Breast epithelium (tissue), 4 donors: ENCODE measurements around the gene CCSAP. TPM values are rescaled to one million over a fixed set of nuclear protein-coding genes. Genes with fewer than 3 reads are reported as not detected.
"Not testable (repeated sequence)": the region's sequence is repeated elsewhere in the genome, so short reads cannot be mapped to it uniquely, and the experiment has no call there.

ENCODE experiments used
- DNase-seq, 2 donors: peaks; one replicate each; pipeline ENCODE4 v3.0.0-alpha.2; 2019; ENCODE audit warnings: low spot score in 2 of 2
- H3K27ac ChIP-seq, 2 donors: fragments of 200-600 bp; sonication (generic) in 1 of 2; one replicate each; pipeline ENCODE4 v1.5.1; 2016 to 2019; ENCODE audit warnings: mild to moderate bottlenecking in 1 of 2
- H3K27me3 ChIP-seq, 2 donors: fragments of 200-600 bp; sonication (generic) in 1 of 2; one replicate each; pipeline versions ENCODE4 v1.5.1 to v1.6.0; 2017 to 2019; ENCODE audit warnings: control low read depth in 1 of 2, mild to moderate bottlenecking in 1 of 2
- H3K36me3 ChIP-seq: fragments of 200-600 bp; one replicate; pipeline ENCODE4 v1.5.1; 2019
- H3K4me1 ChIP-seq, 2 donors: fragments of 200-600 bp; sonication (generic); one replicate each; pipeline ENCODE4 v1.5.1; 2016 to 2019; ENCODE audit warnings: control low read depth in 1 of 2
- H3K4me3 ChIP-seq, 3 donors: fragments of 200-600 bp; sonication (generic); 1 replicate in 2 of 3; 2 replicates in 1 of 3; pipeline ENCODE4 v1.5.1; 2016 to 2019; ENCODE audit warnings: mild to moderate bottlenecking in 3 of 3, moderate library complexity in 2 of 3
- H3K9me3 ChIP-seq, 2 donors: fragments of 200-600 bp; sonication (generic) in 1 of 2; one replicate each; pipeline ENCODE4 v1.5.1; 2016 to 2019; ENCODE audit warnings: control low read depth in 1 of 2
- POLR2A ChIP-seq: fragments of 450-650 bp; IDR thresholded peaks from one replicate; pipeline ENCODE4 v1.6.1; 2016; ENCODE audit warnings: antibody characterized with exemption, mild to moderate bottlenecking, moderate library complexity
- POLR2AphosphoS5 ChIP-seq, 3 donors: sonication (generic); formaldehyde crosslinking; IDR thresholded peaks; one replicate each; pipeline ENCODE4 v1.6.1; 2017; ENCODE audit warnings: antibody characterized with exemption in 3 of 3
- intact Hi-C: fragments of 100-400 bp; cut with DNase I; formaldehyde crosslinking; loops from one replicate; pipeline ENCODE4 v1.15.1; 2023; ENCODE audit warnings: low total_unique reads
- total RNA-seq, 3 donors: library from RNA; depleted of rRNA; stranded (reverse); fragments of >200 nt; gene quantifications; one replicate each; pipeline ENCODE4 v1.1.0, GENCODE V29; 2016
- TF ChIP-seq, protein P1 (sequence below), 3 donors: fragments of 450-650 bp; IDR thresholded peaks; one replicate each; pipeline ENCODE4 v1.5.1; 2016 to 2017; ENCODE audit warnings: antibody characterized with exemption in 3 of 3, mild to moderate bottlenecking in 3 of 3, moderate library complexity in 3 of 3

The CCSAP gene
- total RNA-seq, 3 donors from 2014 or later, result 6.9 to 13.5 (median 7.8) TPM

DNA sequence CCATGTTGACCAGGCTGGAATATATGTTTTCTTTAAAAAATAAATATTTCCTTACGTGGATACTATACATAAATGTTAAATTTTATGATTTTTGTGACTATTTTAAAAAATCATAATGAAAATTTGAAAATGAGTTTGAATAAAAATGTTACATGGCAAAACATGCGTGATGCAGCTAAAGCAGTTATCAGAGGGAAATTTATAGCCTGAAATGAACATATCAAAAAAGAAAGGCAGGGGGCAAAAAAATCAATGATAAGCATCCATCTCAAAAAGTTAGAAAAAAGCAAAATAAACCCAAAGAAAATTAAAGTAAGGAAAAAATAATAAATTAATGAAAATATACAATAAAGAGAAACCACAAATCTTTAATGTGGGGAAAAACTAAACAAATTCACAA, 8.6 kb downstream of the CCSAP start:
- Histone ChIP-seq H3K4me1 (no peaks in the 10 kb centered on the region), H3K9me3 (no peaks in the 10 kb centered on the region), H3K27me3 (no peaks in the 10 kb centered on the region), H3K4me3 (no peak overlapping the region), H3K27ac (no peak overlapping the region), H3K36me3 (no peaks in the 10 kb centered on the region)
- TF ChIP-seq, protein P1, sequence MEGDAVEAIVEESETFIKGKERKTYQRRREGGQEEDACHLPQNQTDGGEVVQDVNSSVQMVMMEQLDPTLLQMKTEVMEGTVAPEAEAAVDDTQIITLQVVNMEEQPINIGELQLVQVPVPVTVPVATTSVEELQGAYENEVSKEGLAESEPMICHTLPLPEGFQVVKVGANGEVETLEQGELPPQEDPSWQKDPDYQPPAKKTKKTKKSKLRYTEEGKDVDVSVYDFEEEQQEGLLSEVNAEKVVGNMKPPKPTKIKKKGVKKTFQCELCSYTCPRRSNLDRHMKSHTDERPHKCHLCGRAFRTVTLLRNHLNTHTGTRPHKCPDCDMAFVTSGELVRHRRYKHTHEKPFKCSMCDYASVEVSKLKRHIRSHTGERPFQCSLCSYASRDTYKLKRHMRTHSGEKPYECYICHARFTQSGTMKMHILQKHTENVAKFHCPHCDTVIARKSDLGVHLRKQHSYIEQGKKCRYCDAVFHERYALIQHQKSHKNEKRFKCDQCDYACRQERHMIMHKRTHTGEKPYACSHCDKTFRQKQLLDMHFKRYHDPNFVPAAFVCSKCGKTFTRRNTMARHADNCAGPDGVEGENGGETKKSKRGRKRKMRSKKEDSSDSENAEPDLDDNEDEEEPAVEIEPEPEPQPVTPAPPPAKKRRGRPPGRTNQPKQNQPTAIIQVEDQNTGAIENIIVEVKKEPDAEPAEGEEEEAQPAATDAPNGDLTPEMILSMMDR (IDR thresholded peaks at IDR 0.05), result no peak
- TF ChIP-seq POLR2AphosphoS5 (IDR thresholded peaks at IDR 0.05) (no peak), POLR2A (no peak)
- DNase-seq, result no peak
- intact Hi-C loops, result no loop called here

DNA sequence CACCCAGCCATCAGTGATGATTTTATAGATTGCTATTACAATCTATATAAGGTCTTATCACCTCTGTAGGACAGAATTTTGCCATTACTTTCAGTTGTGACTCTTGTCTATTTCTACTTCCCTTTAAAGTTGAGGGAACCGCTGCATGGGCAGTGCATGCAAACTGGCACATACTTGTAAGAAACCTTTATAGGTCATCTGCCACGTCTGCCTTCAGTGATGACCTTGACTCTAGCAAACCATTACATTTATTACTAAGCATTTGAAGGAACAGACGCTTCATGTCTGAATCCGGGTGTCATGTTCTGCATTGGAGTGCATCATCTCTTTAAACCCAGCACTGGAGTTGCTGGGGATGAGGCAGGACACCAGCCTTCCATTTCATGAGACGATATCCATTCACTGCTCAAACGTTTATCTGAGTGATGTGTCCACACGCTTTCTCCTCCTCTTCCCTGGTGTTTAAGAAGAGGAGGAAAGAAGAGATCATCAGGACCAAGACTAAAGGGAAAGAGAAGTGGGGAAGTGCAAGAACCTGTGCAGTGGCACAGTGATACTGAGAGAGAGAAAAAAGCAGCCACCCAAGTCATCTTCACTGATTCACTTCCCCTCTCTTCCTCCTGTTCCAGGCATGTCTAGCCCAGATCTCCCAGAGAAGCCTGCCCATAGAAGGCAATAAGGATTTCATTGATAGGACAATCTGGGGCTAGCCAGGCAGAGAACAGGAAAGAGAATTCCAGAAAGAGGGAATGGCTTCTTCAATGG, 14.1 kb downstream of the CCSAP start:
- H3K27me3 ChIP-seq, result no peaks in the 10 kb centered on the region
- TF ChIP-seq, protein P1 (IDR thresholded peaks at IDR 0.05), result no peak
- no peak overlapping the region for H3K4me3 ChIP-seq
- intact Hi-C loops, result no loop called here
- no peaks in the 10 kb centered on the region for H3K36me3 ChIP-seq
- no peaks in the 10 kb centered on the region for H3K9me3 ChIP-seq
- no peak overlapping the region for H3K27ac ChIP-seq
- no peaks in the 10 kb centered on the region for H3K4me1 ChIP-seq
- DNase-seq, result no peak

DNA sequence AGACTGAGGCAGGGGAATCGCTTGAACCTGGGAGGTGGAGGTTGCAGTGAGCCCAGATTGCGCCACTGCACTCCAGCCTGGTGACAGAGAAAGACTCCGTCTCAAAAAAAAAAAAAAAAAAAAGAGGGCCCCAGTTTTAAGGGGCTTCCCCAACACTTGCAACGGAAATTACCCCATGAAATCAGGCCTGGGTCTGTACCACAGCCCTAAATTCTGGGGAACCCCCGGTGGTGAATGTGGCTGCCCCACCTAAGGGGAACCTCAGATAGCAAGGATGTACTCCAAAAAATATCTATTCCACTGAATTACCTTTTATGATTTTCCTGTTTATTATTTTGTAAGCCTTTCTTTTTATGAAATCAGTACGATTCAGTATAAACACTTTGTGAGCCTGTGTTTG, 15.1 kb downstream of the CCSAP start:
- not testable (repeated sequence) for H3K36me3 ChIP-seq

DNA sequence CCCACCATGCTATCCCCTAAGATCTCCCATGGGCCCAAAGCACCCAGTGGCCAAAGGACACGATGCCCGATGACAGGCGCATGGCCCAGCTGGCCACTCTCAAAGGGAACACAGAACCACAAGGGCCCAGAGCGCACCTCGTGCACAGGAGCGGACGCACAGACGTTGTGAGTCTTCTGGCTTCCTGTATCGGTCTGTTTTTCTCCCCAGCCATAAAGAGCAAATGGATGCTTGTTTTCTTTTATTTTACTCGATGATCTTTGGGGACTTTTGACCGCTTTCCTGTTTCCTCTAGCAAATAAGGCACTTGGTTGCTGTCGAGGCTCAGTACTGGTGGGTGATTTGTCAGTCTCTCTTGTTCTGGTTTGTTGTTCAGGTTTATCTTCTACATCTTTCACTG, 16.2 kb downstream of the CCSAP start:
- no peak for TF ChIP-seq POLR2AphosphoS5 (IDR thresholded peaks at IDR 0.05)
- no peak for TF ChIP-seq POLR2A
- TF ChIP-seq, protein P1 (IDR thresholded peaks at IDR 0.05), result no peak
- Histone ChIP-seq H3K27ac (no peak overlapping the region), H3K4me1 (no peaks in the 10 kb centered on the region), H3K27me3 (no peaks in the 10 kb centered on the region), H3K4me3 (no peak overlapping the region), H3K9me3 (no peaks in the 10 kb centered on the region), H3K36me3 (no peaks in the 10 kb centered on the region)
- intact Hi-C loops, result no loop called here
- no peak for DNase-seq

More for the DNA sequence above, 15.1 kb downstream of the CCSAP start:
- H3K9me3 ChIP-seq, intact Hi-C loops, DNase-seq, H3K4me3 ChIP-seq, H3K27me3 ChIP-seq, H3K27ac ChIP-seq, H3K4me1 ChIP-seq: not testable (repeated sequence)

DNA sequence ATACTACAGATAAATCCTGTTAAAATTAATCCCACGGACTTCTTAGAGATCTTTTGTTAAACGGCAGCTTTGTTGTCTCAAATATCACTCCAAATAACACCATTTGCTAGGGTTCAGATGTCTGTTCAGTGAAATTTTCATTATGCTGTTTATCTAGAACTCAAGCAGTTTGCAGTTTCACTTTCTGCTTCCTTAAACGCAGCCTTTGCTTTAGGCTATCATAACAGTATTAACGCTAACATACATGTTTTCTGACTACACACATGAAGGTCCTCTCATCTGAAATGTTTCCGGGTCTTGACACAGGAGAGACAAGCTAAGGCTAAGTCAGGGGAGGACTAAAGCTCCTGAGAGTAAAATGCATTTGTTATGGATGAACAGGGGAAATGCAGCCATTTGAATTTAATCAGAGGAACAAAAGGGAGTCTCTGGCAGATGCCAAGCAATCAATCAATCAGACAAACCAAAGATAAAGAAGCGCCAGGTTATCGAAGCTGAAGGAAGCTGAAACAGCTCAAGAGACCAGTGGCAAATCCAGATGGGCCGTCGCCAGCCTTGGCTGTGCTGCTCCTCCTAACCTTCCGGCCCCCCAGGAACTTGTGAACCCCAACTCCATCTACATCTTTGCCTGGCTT, 16.9 kb downstream of the CCSAP start:
- Histone ChIP-seq H3K36me3 (no peaks in the 10 kb centered on the region), H3K27ac (no peak overlapping the region), H3K4me3 (no peak overlapping the region), H3K27me3 (no peaks in the 10 kb centered on the region), H3K4me1 (no peaks in the 10 kb centered on the region), H3K9me3 (no peaks in the 10 kb centered on the region)
- intact Hi-C loops, result no loop called here
- no peak for DNase-seq
- no peak for TF ChIP-seq POLR2A

DNA sequence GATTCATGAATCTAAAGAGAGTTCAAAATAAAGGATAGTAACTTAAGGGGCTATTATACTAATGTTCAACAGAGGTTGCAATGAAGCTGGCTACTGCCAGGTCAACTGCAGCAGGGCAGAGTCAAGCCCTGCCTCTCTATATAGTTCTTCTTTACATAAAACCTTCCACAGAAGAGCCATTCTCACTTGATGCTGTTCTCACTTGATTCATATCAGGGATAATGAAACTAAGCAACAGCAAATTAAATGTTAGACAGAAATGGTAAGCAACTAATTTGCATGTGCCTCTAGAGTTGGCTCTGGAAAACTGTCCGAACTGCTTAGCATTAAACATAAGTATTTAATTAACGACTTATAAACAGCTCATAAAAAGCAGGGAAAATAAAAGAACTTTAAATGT, 17.4 kb downstream of the CCSAP start:
- intact Hi-C loops, result no loop called here
- Histone ChIP-seq H3K4me1 (no peaks in the 10 kb centered on the region), H3K27me3 (no peaks in the 10 kb centered on the region), H3K36me3 (no peaks in the 10 kb centered on the region), H3K27ac (no peak overlapping the region), H3K9me3 (no peaks in the 10 kb centered on the region), H3K4me3 (no peak overlapping the region)
- DNase-seq, result no peak
- TF ChIP-seq POLR2A (no peak), POLR2AphosphoS5 (IDR thresholded peaks at IDR 0.05) (no peak)
- TF ChIP-seq, protein P1 (IDR thresholded peaks at IDR 0.05), result no peak
